ENCODE data around the gene HELQ.
"Not testable (repeated sequence)": the region's sequence is repeated elsewhere in the genome, so short reads cannot be mapped to it uniquely, and the experiment has no call there.

The HELQ gene

GRCh38 chr4:83418211-83418610 is 37.4 kb downstream of the HELQ start:
- no peak for DNase-seq

GRCh38 chr4:83417566-83417965 is 38.1 kb downstream of the HELQ start:
- no peak for DNase-seq

GRCh38 chr4:83413676-83414075 is 41.9 kb downstream of the HELQ start:
- DNase-seq: no peak

GRCh38 chr4:83408908-83409307 is 46.7 kb downstream of the HELQ start:
- DNase-seq: no peak

- no peak for DNase-seq
These were observed 49.5 kb downstream of the HELQ start for GRCh38 chr4:83405844-83406816.

GRCh38 chr4:83398158-83398557 is 57.5 kb downstream of the HELQ start:
- DNase-seq: not testable (repeated sequence)

GRCh38 chr4:83393908-83394307 is 61.7 kb downstream of the HELQ start:
- DNase-seq: no peak

- no peak for DNase-seq
These were observed 63.1 kb downstream of the HELQ start for GRCh38 chr4:83392562-83392961.

GRCh38 chr4:83390944-83391343 is 64.7 kb downstream of the HELQ start:
- no peak for DNase-seq

GRCh38 chr4:83389756-83390505 is 65.7 kb downstream of the HELQ start:
- DNase-seq: no peak

- DNase-seq: peak; percentile 9
These were observed 66.4 kb downstream of the HELQ start for GRCh38 chr4:83389037-83389720.

GRCh38 chr4:83388313-83388676 is 67.3 kb downstream of the HELQ start:
- no peak for DNase-seq

GRCh38 chr4:83387476-83388312 is 67.9 kb downstream of the HELQ start:
- no peak for DNase-seq

- DNase-seq: no peak
These were observed 68.6 kb downstream of the HELQ start for GRCh38 chr4:83387012-83387411.

GRCh38 chr4:83382850-83383249 is 72.8 kb downstream of the HELQ start:
- no peak for DNase-seq

GRCh38 chr4:83381173-83381572 is 74.5 kb downstream of the HELQ start:
- DNase-seq: no peak

- no peak for DNase-seq
These were observed 77.2 kb downstream of the HELQ start for GRCh38 chr4:83378419-83378818.

GRCh38 chr4:83372931-83373330 is 82.7 kb downstream of the HELQ start:
- DNase-seq: no peak

- no peak for DNase-seq
These were observed 83.7 kb downstream of the HELQ start for GRCh38 chr4:83371936-83372335.

- DNase-seq: no peak
These were observed 84.4 kb downstream of the HELQ start for GRCh38 chr4:83371235-83371634.

- no peak for DNase-seq
These were observed 85.0 kb downstream of the HELQ start for GRCh38 chr4:83370640-83370906.

GRCh38 chr4:83369831-83370639 is 85.6 kb downstream of the HELQ start:
- DNase-seq: no peak
